Measurements from ENCODE around the gene SAT1. TPM values are rescaled to one million over a fixed set of nuclear protein-coding genes. Genes with fewer than 3 reads are reported as not detected.

Gene SAT1
- total RNA-seq, 2 donors from 2014 or later: 362 to 368 TPM

DNA sequence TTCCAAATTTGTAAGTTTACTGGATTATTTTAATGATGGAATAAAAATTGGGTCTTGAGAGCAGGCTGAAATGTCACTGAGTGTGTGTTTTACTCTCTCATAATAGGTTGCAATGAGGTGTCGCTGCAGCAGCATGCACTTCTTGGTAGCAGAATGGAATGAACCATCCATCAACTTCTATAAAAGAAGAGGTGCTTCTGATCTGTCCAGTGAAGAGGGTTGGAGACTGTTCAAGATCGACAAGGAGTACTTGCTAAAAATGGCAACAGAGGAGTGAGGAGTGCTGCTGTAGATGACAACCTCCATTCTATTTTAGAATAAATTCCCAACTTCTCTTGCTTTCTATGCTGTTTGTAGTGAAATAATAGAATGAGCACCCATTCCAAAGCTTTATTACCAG, 2.6 kb downstream of the SAT1 start:
- no peaks in the 10 kb centered on the region for H3K27me3 Mint-ChIP-seq
- H3K4me1 Mint-ChIP-seq: peaks cover 20% of the 10 kb centered on the region
- DNase-seq: no peak
- H3K9me3 ChIP-seq (ENCODE audit: control insufficient read depth, low read length, poor library complexity, severe bottlenecking): no peaks in the 10 kb centered on the region
- H3K4me3 Mint-ChIP-seq: peak overlapping the region; percentile 93
- H3K27ac Mint-ChIP-seq: peak overlapping the region; percentile 67
- H3K36me3 Mint-ChIP-seq (ENCODE audit: low read depth): no peaks in the 10 kb centered on the region
- ATAC-seq: no peak

DNA sequence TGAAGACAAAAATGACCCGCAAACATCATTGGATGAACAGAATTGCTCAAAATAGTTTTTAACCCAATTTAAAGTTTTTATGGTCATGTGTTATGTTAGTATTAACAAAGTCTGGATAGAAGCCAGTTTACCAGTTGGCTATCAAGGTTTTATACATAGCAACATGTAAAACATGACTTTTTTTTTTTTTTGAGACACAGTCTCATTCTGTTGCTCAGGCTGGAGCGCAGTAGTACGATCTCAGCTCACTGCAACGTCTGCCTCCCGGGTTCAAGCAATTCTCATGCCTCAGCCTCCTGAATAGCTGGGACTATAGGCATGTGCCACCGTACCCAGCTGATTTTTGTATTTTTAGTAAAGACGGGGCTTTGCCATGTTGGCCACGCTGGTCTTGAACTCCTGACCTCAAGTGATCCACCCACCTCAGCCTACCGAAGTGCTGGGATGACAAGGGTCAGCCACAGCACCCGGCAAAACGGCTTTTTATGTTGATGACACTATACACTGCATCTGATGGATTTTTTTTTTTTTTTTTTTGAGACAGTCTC, 3.4 kb downstream of the SAT1 start:
- DNase-seq (no peak), ATAC-seq (no peak)
- H3K9me3 ChIP-seq (ENCODE audit: control insufficient read depth, low read length, poor library complexity, severe bottlenecking): no peaks in the 10 kb centered on the region
- H3K27me3 Mint-ChIP-seq: no peaks in the 10 kb centered on the region
- peak overlapping the region; percentile 74 for H3K27ac Mint-ChIP-seq
- H3K4me1 Mint-ChIP-seq: peaks cover 17% of the 10 kb centered on the region
- H3K4me3 Mint-ChIP-seq: peak overlapping the region; percentile 39
- H3K36me3 Mint-ChIP-seq (ENCODE audit: low read depth): no peaks in the 10 kb centered on the region

DNA sequence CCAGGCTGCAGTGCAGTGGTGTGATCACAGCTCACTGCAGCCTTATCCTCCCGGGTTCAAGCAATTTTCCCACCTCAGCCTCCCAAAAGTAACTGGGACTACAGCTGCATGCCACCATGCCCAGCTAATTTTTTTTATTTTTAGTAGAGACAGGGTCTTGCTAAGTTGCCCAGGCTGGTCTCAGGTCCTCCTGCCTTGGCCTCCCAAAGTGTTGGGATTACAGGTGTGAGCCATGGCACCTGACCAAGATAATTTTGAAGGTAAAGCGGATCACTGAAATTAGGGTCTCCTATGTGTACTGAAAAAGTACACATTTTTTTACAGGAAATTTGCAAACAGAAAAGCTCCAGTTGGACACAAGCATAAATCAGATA, 4.8 kb downstream of the SAT1 start:
- no peak overlapping the region for H3K27ac Mint-ChIP-seq
- peaks cover 12% of the 10 kb centered on the region for H3K4me1 Mint-ChIP-seq
- H3K9me3 ChIP-seq (ENCODE audit: control insufficient read depth, low read length, poor library complexity, severe bottlenecking): no peaks in the 10 kb centered on the region
- H3K36me3 Mint-ChIP-seq (ENCODE audit: low read depth): no peaks in the 10 kb centered on the region
- no peak overlapping the region for H3K4me3 Mint-ChIP-seq
- DNase-seq (no peak), ATAC-seq (no peak)
- H3K27me3 Mint-ChIP-seq: no peaks in the 10 kb centered on the region

DNA sequence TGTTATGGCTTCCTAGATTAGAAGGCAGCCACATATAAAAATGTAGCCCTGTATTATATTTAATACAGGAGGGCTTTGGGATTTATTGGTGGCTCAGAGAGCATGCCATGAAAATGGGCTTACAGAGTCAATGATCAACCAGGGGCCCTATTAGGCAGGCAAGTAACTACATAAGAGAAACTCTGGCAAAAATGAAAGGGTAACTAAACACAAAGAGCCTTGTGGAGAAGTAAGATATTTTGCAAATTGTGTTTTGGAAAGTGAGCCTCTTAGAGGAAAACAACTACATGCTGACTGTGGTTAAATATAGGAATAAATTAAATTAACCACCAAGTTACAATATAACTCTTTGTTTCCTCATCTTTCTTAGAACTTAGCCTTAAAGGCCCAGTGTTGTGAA, 5.5 kb downstream of the SAT1 start:
- no peaks in the 10 kb centered on the region for H3K27me3 Mint-ChIP-seq
- ATAC-seq: no peak
- no peaks in the 10 kb centered on the region for H3K9me3 ChIP-seq (ENCODE audit: control insufficient read depth, low read length, poor library complexity, severe bottlenecking)
- no peaks in the 10 kb centered on the region for H3K36me3 Mint-ChIP-seq (ENCODE audit: low read depth)
- no peak for DNase-seq
- H3K4me3 Mint-ChIP-seq: no peak overlapping the region
- H3K27ac Mint-ChIP-seq: no peak overlapping the region
- H3K4me1 Mint-ChIP-seq: peaks cover 9% of the 10 kb centered on the region

DNA sequence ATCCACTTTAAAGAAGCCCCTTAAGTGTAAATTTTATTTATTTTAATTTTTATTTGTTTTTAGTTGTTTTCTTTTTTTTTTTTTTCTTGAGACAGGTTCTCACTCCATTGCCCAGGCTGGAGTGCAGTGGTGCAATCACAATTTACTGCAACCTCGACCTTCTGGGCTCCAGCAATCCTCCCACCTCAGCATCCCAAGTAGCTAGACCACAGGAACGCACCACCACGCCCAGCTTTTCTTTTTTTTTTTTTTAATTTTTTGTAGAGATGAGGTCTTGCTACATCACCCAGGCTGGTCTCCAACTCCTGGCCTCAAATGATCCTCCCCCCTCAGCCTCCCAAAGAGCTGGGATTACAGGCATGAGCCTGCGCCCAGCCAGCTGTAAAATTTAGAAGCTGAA, 6.0 kb downstream of the SAT1 start:
- H3K9me3 ChIP-seq (ENCODE audit: control insufficient read depth, low read length, poor library complexity, severe bottlenecking): no peaks in the 10 kb centered on the region
- ATAC-seq: no peak
- Mint-ChIP-seq H3K4me3 (no peak overlapping the region), H3K27me3 (no peaks in the 10 kb centered on the region), H3K27ac (no peak overlapping the region), H3K4me1 (peaks cover 7% of the 10 kb centered on the region), H3K36me3 (ENCODE audit: low read depth) (no peaks in the 10 kb centered on the region)
- no peak for DNase-seq

DNA sequence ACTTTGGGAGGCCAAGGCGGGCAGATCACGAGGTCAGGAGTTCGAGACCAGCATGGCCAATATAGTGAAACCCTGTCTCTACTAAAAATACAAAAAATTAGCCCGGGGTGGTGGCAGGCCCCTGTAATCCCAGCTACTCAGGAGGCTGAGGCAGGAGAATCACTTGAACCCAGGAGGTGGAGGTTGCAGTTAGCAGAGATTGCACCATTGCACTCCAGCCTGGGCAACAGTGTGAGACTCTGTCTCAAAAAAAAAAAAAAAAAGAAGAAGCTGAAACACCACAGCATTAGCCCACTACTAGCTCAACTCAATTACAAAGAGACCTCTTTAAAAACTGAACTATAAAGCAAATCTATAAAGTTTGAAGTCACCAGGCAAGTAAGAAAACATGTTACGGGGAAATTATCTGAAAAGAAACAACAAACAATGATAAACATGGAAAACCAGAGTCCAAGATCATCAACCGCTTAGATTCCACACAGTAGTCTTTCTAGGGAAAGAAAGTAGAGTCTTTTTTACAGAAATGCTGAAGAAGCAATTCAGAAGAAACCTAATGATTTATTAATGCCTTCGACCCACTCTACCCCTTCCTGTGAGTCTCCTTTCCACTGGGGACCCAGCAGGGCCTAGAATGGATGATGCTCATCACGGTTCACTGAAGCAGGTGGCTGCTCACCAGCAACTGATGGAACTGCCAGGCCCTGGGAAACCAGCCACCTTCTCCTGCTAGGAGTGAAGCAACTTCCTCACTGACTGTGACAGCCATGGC, 6.6 kb downstream of the SAT1 start:
- peaks cover 4% of the 10 kb centered on the region for H3K4me1 Mint-ChIP-seq
- H3K27me3 Mint-ChIP-seq: no peaks in the 10 kb centered on the region
- no peaks in the 10 kb centered on the region for H3K36me3 Mint-ChIP-seq (ENCODE audit: low read depth)

DNA sequence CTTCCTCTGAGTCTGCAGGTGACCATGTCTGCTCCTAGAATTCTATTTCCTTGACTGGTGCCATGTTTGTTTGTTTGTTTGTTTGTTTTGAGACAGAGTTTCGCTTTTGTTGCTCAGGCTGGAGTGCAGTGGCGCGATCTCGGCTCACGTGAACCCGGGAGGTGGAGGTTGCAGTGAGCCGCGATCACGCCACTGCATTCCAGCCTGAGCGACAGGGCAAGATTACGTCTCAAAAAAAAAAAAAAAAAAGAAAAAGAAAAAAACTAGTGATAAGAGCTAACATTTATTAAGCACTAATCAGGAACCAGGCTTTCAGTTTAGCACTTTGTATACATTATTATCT, 7.2 kb downstream of the SAT1 start:
- peaks cover 3% of the 10 kb centered on the region for H3K4me1 Mint-ChIP-seq
- DNase-seq (no peak), ATAC-seq (no peak)
- no peak overlapping the region for H3K27ac Mint-ChIP-seq
- no peak overlapping the region for H3K4me3 Mint-ChIP-seq
- H3K36me3 Mint-ChIP-seq (ENCODE audit: low read depth): no peaks in the 10 kb centered on the region
- H3K9me3 ChIP-seq (ENCODE audit: control insufficient read depth, low read length, poor library complexity, severe bottlenecking): no peaks in the 10 kb centered on the region
- no peaks in the 10 kb centered on the region for H3K27me3 Mint-ChIP-seq

More for the DNA sequence above, 6.6 kb downstream of the SAT1 start:
- Mint-ChIP-seq H3K27ac (no peak overlapping the region), H3K4me3 (no peak overlapping the region)
- no peaks in the 10 kb centered on the region for H3K9me3 ChIP-seq (ENCODE audit: control insufficient read depth, low read length, poor library complexity, severe bottlenecking)
- no peak for ATAC-seq
- DNase-seq: no peak

DNA sequence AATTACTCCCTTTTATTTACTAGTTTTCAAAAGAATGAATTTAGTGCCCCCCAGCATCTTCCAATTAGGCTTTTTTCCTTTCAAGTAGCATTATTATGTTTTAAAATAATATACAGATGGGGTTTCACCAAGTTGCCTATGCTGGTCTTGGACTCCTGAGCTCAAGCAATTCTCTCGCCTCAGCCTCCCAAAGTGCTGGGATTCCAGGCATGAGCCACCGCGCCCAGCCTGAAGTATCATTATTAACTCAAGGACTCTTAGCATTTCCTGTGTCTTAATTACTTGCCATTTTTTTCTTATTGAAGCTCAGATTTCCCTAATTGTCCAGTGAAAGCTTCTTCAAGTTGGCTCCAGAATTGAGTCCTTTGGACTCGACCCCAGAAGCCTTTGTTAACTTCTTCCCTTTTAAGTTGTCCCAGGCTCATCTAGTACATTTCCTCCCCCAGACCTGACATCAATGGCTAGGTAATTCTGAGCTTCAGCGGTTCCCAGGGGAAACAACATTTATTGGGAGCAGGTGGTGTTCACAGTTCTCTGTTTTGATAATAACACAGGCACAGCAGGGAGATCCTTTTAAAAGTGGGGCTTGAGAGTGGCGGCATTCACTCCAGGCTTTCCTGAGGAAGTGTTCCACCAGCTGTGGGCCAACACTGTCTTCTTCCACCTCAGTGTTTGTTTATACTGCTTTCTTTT, 10.0 kb downstream of the SAT1 start:
- DNase-seq: no peak
- no peaks in the 10 kb centered on the region for H3K36me3 Mint-ChIP-seq (ENCODE audit: low read depth)
- no peak overlapping the region for H3K27ac Mint-ChIP-seq
- no peak overlapping the region for H3K4me3 Mint-ChIP-seq
- no peak for ATAC-seq
- no peaks in the 10 kb centered on the region for H3K9me3 ChIP-seq (ENCODE audit: control insufficient read depth, low read length, poor library complexity, severe bottlenecking)
- H3K4me1 Mint-ChIP-seq: no peaks in the 10 kb centered on the region
- no peaks in the 10 kb centered on the region for H3K27me3 Mint-ChIP-seq

DNA sequence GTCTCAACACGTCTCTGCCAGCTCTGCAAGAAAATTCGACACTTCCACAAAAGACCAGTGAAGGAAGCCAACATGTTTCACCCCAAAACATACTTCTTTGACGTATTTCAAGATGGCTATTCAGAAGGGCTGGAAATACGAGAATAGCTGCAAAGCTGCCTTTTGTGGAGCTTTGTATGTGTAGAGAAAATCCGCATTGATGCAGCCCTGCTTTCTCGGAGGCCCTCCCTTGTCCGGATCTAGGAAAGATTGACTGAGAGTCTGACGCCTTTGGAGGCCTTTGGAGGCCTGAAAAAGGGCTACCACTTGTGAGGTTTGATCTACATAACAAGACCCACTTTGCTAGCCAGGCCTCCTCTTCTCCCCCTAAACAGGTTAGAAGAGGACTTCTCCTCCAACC, 12.2 kb downstream of the SAT1 start:
- no peaks in the 10 kb centered on the region for H3K9me3 ChIP-seq (ENCODE audit: control insufficient read depth, low read length, poor library complexity, severe bottlenecking)
- DNase-seq (no peak), ATAC-seq (no peak)
- Mint-ChIP-seq H3K4me3 (no peak overlapping the region), H3K27ac (no peak overlapping the region), H3K4me1 (no peaks in the 10 kb centered on the region), H3K36me3 (ENCODE audit: low read depth) (no peaks in the 10 kb centered on the region), H3K27me3 (no peaks in the 10 kb centered on the region)

DNA sequence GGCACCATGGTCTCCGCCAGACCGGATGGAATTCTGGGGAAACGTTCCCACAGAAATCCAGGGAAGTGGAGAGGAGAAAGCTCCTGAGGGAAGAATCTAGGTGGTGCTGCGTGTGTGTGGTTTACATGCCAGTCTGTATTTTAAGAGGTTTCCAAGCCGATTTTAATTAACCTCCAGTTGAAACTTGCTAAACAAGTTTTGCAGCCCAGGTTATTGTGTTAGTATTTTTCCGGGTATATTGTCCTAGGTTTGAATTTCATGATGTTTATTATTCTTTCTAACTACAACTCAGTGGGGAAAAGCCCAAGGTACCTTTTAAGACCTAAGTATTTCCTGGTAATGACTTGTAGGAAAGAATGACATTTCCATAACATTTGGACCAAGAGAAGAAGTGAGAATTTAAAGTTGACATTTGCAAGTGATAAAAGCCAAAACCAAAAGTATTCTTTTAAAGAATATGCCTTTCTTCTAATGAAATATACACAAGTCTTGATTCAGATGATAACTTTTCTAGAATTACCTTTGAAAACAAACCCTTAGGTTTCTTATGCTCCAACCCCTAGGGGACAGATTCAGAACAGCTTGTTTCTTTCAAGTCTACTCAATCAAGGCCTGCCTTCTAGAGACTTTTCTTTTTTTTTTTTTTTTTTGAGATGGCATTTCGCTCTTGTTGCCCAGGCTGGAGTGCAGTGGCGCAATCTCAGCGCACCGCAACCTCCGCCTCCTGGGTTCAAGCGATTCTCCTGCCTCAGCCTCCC, 14.6 kb downstream of the SAT1 start:
- Mint-ChIP-seq H3K4me1 (no peaks in the 10 kb centered on the region), H3K36me3 (ENCODE audit: low read depth) (no peaks in the 10 kb centered on the region), H3K4me3 (no peak overlapping the region), H3K27me3 (no peaks in the 10 kb centered on the region), H3K27ac (no peak overlapping the region)
- DNase-seq (no peak), ATAC-seq (no peak)
- no peaks in the 10 kb centered on the region for H3K9me3 ChIP-seq (ENCODE audit: control insufficient read depth, low read length, poor library complexity, severe bottlenecking)

DNA sequence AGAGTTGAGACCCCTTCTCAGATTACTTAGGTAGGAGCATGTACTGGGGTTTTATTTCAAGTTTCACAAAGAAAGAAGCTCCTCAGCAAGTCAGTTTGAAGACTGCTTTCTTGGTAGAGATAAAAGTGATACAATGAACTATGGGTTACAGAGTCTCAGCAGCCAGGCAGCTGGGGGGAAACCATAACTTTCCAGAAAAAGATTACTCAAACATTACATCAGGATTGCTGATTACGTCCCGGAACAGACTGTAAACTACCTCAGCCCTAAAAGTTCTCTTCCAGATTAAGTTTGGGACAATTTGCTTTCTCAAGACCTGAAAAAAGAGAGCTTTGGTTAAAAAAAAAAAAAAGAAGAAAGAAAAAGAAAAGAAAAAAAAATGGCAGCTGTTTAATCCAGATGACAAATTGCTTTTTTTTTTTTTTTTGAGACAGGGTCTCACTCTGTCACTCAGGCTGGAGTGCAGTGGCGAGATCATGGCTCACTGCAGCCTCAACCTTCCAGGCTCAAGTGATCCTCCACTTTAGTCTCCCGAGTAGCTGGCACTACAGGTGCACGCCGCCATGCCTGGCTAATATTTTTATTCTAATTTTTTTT, 16.6 kb downstream of the SAT1 start:
- peaks cover 2% of the 10 kb centered on the region for H3K4me1 Mint-ChIP-seq
- no peak overlapping the region for H3K4me3 Mint-ChIP-seq
- DNase-seq (no peak), ATAC-seq (no peak)
- no peaks in the 10 kb centered on the region for H3K36me3 Mint-ChIP-seq (ENCODE audit: low read depth)
- no peaks in the 10 kb centered on the region for H3K9me3 ChIP-seq (ENCODE audit: control insufficient read depth, low read length, poor library complexity, severe bottlenecking)
- H3K27me3 Mint-ChIP-seq: no peaks in the 10 kb centered on the region
- H3K27ac Mint-ChIP-seq: no peak overlapping the region

DNA sequence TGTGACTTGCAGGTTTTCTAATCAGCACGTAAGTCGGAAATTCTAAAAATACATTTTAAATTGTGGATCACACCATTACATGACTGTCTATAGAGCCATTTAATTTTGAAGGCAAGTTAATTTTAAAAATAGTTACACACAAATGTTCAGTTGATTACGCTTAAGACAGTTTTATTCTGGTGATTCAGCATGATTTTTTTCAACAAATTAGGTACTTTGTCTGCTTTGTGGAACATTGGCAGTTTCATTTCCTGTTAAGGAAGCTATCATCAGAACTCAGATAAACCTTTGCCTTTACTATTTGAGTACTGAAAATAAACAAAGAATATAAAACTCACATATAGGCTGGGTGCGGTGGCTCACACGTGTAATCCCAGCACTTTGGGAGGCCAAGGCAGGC, 19.5 kb downstream of the SAT1 start:
- no peaks in the 10 kb centered on the region for H3K27me3 Mint-ChIP-seq
- DNase-seq: no peak
- no peak overlapping the region for H3K4me3 Mint-ChIP-seq
- H3K36me3 Mint-ChIP-seq (ENCODE audit: low read depth): no peaks in the 10 kb centered on the region
- no peak overlapping the region for H3K27ac Mint-ChIP-seq
- peaks cover 2% of the 10 kb centered on the region for H3K4me1 Mint-ChIP-seq
- ATAC-seq: no peak
- no peaks in the 10 kb centered on the region for H3K9me3 ChIP-seq (ENCODE audit: control insufficient read depth, low read length, poor library complexity, severe bottlenecking)

DNA sequence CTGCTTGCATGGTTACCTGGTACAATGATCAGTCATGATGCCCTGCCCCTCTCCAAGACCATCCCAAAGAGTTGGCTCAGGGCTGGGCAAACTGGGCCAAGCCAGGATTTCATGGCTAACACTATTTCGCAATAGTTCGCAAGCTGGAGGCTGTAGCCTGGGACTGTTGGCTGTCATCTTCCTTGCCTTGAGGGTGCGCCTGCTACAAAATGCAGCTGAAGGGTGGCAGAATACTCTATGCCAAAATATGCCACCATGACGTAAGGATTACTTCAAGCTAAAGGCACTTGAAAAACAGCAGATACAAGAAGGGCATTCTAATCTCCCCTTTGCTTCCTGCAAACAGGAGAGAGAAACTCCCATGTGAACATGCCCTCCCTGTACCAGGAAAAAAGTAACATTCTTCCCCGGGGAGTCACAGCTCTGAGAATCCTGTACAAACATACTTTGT, 21.0 kb downstream of the SAT1 start:
- H3K27ac Mint-ChIP-seq: no peak overlapping the region
- H3K27me3 Mint-ChIP-seq: no peaks in the 10 kb centered on the region
- no peak for ATAC-seq
- H3K9me3 ChIP-seq (ENCODE audit: control insufficient read depth, low read length, poor library complexity, severe bottlenecking): no peaks in the 10 kb centered on the region
- H3K4me1 Mint-ChIP-seq: peaks cover 2% of the 10 kb centered on the region
- no peak for DNase-seq
- H3K4me3 Mint-ChIP-seq: no peak overlapping the region
- H3K36me3 Mint-ChIP-seq (ENCODE audit: low read depth): no peaks in the 10 kb centered on the region
